Measurements from ENCODE around the gene CCDC201. TPM values are rescaled to one million over a fixed set of nuclear protein-coding genes. Genes with fewer than 3 reads are reported as not detected.
"Not testable (repeated sequence)": the region's sequence is repeated elsewhere in the genome, so short reads cannot be mapped to it uniquely, and the experiment has no call there.

Gene CCDC201
- polyA plus RNA-seq, 1 experiment = not detected

GRCh38 chr7:45814216-45815118, 58.4 kb downstream of the CCDC201 start:
- CTCF ChIA-PET = interaction anchor here (0.7 kb wide), 1 partner anchor 152 kb away, joined by 3 read pairs; no protein-coding TSS in a partner anchor
- POLR2A ChIA-PET; DNase-seq (ENCODE audit: low read depth); H3K4me3 ChIP-seq (ENCODE audit: low read depth, low read length); H3K36me3 ChIP-seq (ENCODE audit: control insufficient read depth, insufficient read depth, low read length); H3K27me3 ChIP-seq (ENCODE audit: control insufficient read depth, insufficient read depth, low read length): not testable (repeated sequence)

GRCh38 chr7:45813771-45814170, 59.1 kb downstream of the CCDC201 start:
- POLR2A ChIA-PET; H3K27me3 ChIP-seq (ENCODE audit: control insufficient read depth, insufficient read depth, low read length): not testable (repeated sequence)
- CTCF ChIA-PET = interaction anchor here (0.7 kb wide), 1 partner anchor 151 kb away, joined by 3 read pairs; no protein-coding TSS in a partner anchor

DNA sequence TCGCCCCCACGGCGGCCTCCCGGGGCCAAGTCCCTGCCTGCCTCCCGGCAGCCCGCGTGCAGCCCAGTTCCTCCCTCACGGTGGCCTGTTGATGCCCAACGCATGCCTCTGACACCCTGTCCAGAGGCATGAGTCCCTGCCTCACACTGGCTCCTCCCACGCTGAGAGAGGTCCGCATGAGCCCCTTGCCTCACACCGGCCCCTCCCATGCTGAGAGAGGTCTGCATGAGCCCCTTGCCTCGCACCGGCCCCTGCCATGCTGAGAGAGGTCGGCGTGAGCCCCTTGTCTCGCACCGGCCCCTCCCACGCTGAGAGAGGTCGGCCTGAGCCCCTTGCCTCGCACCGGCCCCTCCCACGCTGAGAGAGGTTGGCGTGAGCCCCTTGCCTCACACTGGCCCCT, 59.9 kb downstream of the CCDC201 start:
- ChIA-PET POLR2A (no interaction called here), CTCF (no interaction called here)
- no peaks in the 10 kb centered on the region for H3K27me3 ChIP-seq (ENCODE audit: control insufficient read depth, insufficient read depth, low read length)
- no peak for DNase-seq (ENCODE audit: low read depth)
- TF ChIP-seq CTCF (IDR thresholded peaks at IDR 0.05; ENCODE audit: insufficient read depth, low read depth, low read length) = no peak
- H3K4me3 ChIP-seq (ENCODE audit: low read depth, low read length) = no peak overlapping the region
- H3K36me3 ChIP-seq (ENCODE audit: control insufficient read depth, insufficient read depth, low read length) = no peaks in the 10 kb centered on the region

More at GRCh38 chr7:45813771-45814170, 59.1 kb downstream of the CCDC201 start:
- not testable (repeated sequence) for H3K36me3 ChIP-seq (ENCODE audit: control insufficient read depth, insufficient read depth, low read length); DNase-seq (ENCODE audit: low read depth); H3K4me3 ChIP-seq (ENCODE audit: low read depth, low read length)

GRCh38 chr7:45811652-45812234, 61.1 kb downstream of the CCDC201 start:
- CTCF ChIA-PET = interaction anchor here (0.7 kb wide), 1 partner anchor 154 kb away, joined by 3 read pairs; no protein-coding TSS in a partner anchor
- H3K27me3 ChIP-seq (ENCODE audit: control insufficient read depth, insufficient read depth, low read length); H3K36me3 ChIP-seq (ENCODE audit: control insufficient read depth, insufficient read depth, low read length); H3K4me3 ChIP-seq (ENCODE audit: low read depth, low read length); DNase-seq (ENCODE audit: low read depth); POLR2A ChIA-PET: not testable (repeated sequence)

GRCh38 chr7:45810451-45811005, 62.4 kb downstream of the CCDC201 start:
- H3K4me3 ChIP-seq (ENCODE audit: low read depth, low read length); H3K27me3 ChIP-seq (ENCODE audit: control insufficient read depth, insufficient read depth, low read length); POLR2A ChIA-PET; DNase-seq (ENCODE audit: low read depth); H3K36me3 ChIP-seq (ENCODE audit: control insufficient read depth, insufficient read depth, low read length): not testable (repeated sequence)
- CTCF ChIA-PET = interaction anchor here (0.9 kb wide), 1 partner anchor 147 kb away, joined by 4 read pairs; no protein-coding TSS in a partner anchor

Small RNA genes lying within 50 kb of the gene (small RNA-seq; reads per million reads assigned to genes)
- gene RNU6-326P (ENCODE audit: insufficient read length, low read depth, low replicate concordance) = not detected

Other genes with a start within 250 kb of the CCDC201 start
- not detected in 2 replicates for gene IGFBP1, start 15.4 kb upstream of the CCDC201 start, polyA plus RNA-seq (2011; rRNA removed)
- gene IGFBP3, start 48.2 kb upstream of the CCDC201 start, polyA plus RNA-seq (2011; rRNA removed) = 3,005 and 3,180 TPM in 2 replicates